Endodermal cell (in vitro differentiated cells): ENCODE measurements around the gene TMEM87A. TPM values are rescaled to one million over a fixed set of nuclear protein-coding genes. Genes with fewer than 3 reads are reported as not detected.

Experiments used
- DNase-seq: peaks from one replicate; pipeline ENCODE4 v3.0.0-alpha.2; 2017
- H3K27ac ChIP-seq: 2 replicates; pipeline ENCODE4 v1.5.1; 2013; ENCODE audit warnings: mild to moderate bottlenecking, low read depth, low read length, moderate library complexity
- H3K27me3 ChIP-seq: 2 replicates; pipeline ENCODE4 v1.6.1; 2013; ENCODE audit warnings: mild to moderate bottlenecking, low read length, moderate library complexity; ENCODE audit not compliant: insufficient read depth, control insufficient read depth, poor library complexity, severe bottlenecking
- H3K36me3 ChIP-seq: 2 replicates; pipeline ENCODE4 v1.7.0; 2013; ENCODE audit warnings: mild to moderate bottlenecking, low read length, moderate library complexity; ENCODE audit not compliant: control insufficient read depth, insufficient read depth
- H3K4me1 ChIP-seq: one replicate; pipeline ENCODE4 v1.7.0; 2013; ENCODE audit warnings: low read length; ENCODE audit not compliant: control insufficient read depth, insufficient read depth
- H3K4me3 ChIP-seq: 2 replicates; pipeline ENCODE4 v1.5.1; 2013; ENCODE audit warnings: mild to moderate bottlenecking, low read length, moderate library complexity
- H3K9ac ChIP-seq: 2 replicates; pipeline ENCODE4 v1.6.1; 2013; ENCODE audit warnings: mild to moderate bottlenecking, low read length, moderate library complexity; ENCODE audit not compliant: poor library complexity, severe bottlenecking; ENCODE audit errors: extremely low read depth
- H3K9me3 ChIP-seq: 2 replicates; pipeline ENCODE4 v1.6.1; 2013; ENCODE audit warnings: mild to moderate bottlenecking, low read length, moderate library complexity; ENCODE audit not compliant: control insufficient read depth
- H3K27ac Mint-ChIP-seq: 2 replicates; pipeline ENCODE4 v1.8.0; 2020; ENCODE audit warnings: mixed read lengths
- H3K27me3 Mint-ChIP-seq: 2 replicates; pipeline ENCODE4 v1.8.0; 2021; ENCODE audit warnings: mild to moderate bottlenecking, mixed read lengths; ENCODE audit not compliant: insufficient read depth
- H3K36me3 Mint-ChIP-seq: 2 replicates; pipeline ENCODE4 v1.8.0; 2020; ENCODE audit warnings: low read depth, mixed read lengths
- H3K4me1 Mint-ChIP-seq: 2 replicates; pipeline ENCODE4 v1.8.0; 2020; ENCODE audit warnings: mixed read lengths
- H3K4me3 Mint-ChIP-seq: 2 replicates; pipeline ENCODE4 v1.8.0; 2020; ENCODE audit warnings: mild to moderate bottlenecking, moderate library complexity, mixed read lengths
- H3K9me3 Mint-ChIP-seq: 2 replicates; pipeline ENCODE4 v1.8.0; 2020; ENCODE audit warnings: mild to moderate bottlenecking, mixed read lengths
- WGBS, 2 experiments: methylation state at CpG; one replicate each; pipeline versions ENCODE4 v1.1.5 to v1.1.7; 2013; ENCODE audit warnings: missing lambda C conversion rate in 2 of 2, mixed read lengths in 1 of 2; ENCODE audit not compliant: insufficient coverage in 1 of 2, insufficient read length in 1 of 2; 5-methylcytosine and 5-hydroxymethylcytosine counted together
- total RNA-seq, 2 donors: library from RNA; stranded (reverse); fragmentation: NEBNext Ultra II Directional in 1 of 2; extraction: Animal tissue kit (Norgen Biotek cat#: 25700) in 1 of 2; gene quantifications; 2 replicates in 1 of 2; 3 replicates in 1 of 2; pipeline ENCODE4 v1.2.1, GENCODE V29; 2021
- TF ChIP-seq, protein P1 (sequence below): fragments of 200-600 bp; sonication (generic); conservative IDR thresholded peaks from 2 replicates; pipeline ENCODE4 v1.5.0; 2021; ENCODE audit warnings: antibody characterized with exemption, mild to moderate bottlenecking

TMEM87A gene
- total RNA-seq, 2 donors from 2014 or later = 33.7 to 37.4 TPM

DNA sequence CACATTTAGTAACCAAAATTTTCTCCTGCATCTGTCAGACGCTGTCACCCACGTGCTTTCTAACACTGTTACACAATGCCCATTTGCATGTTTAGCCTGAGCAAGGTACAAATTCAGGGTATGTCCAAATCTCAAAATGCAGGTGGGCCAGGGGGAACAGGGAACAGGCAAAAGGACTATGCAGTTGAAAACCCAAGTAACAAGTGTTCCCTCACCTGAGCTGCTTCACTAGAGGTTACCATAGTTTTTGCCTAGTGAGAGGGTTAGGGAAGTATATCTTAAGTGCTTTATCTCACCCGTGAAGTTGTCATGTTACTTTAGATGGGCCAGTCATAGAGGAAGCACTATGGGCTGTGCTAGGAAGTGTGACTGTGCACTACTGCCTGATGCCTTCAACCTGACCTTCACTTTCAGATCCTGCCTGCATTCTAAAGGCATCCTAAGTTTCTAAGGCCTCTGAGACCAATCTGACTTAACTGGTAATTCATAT lies 6.0 kb upstream of the TMEM87A start:
- Mint-ChIP-seq H3K27ac (no peak overlapping the region), H3K27me3 (no peaks in the 10 kb centered on the region), H3K4me3 (no peak overlapping the region), H3K9me3 (no peaks in the 10 kb centered on the region), H3K4me1 (peaks cover 11% of the 10 kb centered on the region), H3K36me3 (peaks cover 5% of the 10 kb centered on the region)
- Histone ChIP-seq H3K27ac (no peak overlapping the region), H3K27me3 (no peaks in the 10 kb centered on the region), H3K36me3 (no peaks in the 10 kb centered on the region), H3K9ac (no peak overlapping the region), H3K4me3 (no peak overlapping the region), H3K4me1 (no peaks in the 10 kb centered on the region), H3K9me3 (no peaks in the 10 kb centered on the region)
- no peak for DNase-seq
- 68 to 83% methylated on average over 3 of the region's 3 CpGs for WGBS, 2 experiments
- TF ChIP-seq, protein P1, sequence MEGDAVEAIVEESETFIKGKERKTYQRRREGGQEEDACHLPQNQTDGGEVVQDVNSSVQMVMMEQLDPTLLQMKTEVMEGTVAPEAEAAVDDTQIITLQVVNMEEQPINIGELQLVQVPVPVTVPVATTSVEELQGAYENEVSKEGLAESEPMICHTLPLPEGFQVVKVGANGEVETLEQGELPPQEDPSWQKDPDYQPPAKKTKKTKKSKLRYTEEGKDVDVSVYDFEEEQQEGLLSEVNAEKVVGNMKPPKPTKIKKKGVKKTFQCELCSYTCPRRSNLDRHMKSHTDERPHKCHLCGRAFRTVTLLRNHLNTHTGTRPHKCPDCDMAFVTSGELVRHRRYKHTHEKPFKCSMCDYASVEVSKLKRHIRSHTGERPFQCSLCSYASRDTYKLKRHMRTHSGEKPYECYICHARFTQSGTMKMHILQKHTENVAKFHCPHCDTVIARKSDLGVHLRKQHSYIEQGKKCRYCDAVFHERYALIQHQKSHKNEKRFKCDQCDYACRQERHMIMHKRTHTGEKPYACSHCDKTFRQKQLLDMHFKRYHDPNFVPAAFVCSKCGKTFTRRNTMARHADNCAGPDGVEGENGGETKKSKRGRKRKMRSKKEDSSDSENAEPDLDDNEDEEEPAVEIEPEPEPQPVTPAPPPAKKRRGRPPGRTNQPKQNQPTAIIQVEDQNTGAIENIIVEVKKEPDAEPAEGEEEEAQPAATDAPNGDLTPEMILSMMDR = no peak

DNA sequence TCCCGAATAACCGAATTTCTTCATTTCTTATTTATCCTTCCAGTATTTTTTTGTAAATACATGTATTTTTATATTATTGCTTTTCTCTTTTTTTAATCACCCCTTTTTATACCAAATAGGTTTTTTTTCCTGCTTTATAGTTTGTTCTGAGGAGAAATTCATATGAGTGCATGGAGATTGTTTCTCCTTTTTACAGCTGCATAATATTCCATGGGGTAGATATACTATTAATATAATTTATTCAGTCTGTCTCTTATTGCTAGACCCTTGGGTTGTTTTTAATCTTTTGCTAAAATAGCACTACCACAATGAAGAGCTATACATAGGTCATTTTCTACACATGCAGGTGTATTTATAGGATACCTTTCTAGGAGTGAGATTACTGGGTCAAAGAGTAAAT lies 3.5 kb upstream of the TMEM87A start:
- peaks cover 6% of the 10 kb centered on the region for H3K36me3 Mint-ChIP-seq
- Histone ChIP-seq H3K4me3 (no peak overlapping the region), H3K4me1 (no peaks in the 10 kb centered on the region), H3K9ac (no peak overlapping the region), H3K27me3 (no peaks in the 10 kb centered on the region), H3K27ac (no peak overlapping the region), H3K36me3 (no peaks in the 10 kb centered on the region), H3K9me3 (no peaks in the 10 kb centered on the region)
- no peaks in the 10 kb centered on the region for H3K9me3 Mint-ChIP-seq
- H3K27ac Mint-ChIP-seq = no peak overlapping the region
- no peak overlapping the region for H3K4me3 Mint-ChIP-seq
- DNase-seq = no peak
- H3K4me1 Mint-ChIP-seq = peaks cover 19% of the 10 kb centered on the region
- no peaks in the 10 kb centered on the region for H3K27me3 Mint-ChIP-seq
- TF ChIP-seq, protein P1 = no peak
- 100% methylated on average over 2 of the region's 2 CpGs; no CpG with 5 or more reads in 1 of the 2 experiments for WGBS, 2 experiments

DNA sequence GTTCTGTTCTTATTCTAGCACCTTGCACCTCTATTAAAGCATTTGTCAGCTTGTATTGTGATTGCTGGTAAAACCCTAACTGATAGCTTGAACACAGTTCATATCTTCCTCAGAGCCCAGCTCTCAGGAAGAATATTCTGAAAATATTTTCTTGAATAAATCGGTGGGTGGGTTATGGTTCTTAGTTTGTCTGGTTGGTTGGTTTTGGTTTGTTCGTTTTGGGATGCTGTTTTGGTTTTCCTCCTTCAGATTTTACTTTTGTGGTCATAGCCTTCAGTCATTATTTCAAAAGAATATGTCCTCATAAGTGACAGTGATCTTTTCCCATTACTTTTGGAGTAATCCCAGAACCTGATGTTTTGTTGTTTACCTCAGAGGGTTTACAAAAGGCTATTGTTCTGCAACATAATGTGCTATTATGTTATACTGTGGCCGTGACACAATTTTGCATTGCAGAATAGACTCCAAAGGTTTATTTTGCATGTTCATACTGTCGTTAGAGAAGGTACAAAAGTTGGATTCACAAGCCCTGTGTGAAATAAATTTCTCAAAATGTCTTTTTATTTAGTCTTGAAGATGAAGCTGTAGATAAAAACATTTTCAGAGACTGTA lies 2.7 kb upstream of the TMEM87A start:
- H3K36me3 ChIP-seq = peaks cover 7% of the 10 kb centered on the region
- no peak overlapping the region for H3K27ac Mint-ChIP-seq
- no peak overlapping the region for H3K27ac ChIP-seq
- no peaks in the 10 kb centered on the region for H3K27me3 Mint-ChIP-seq
- no peaks in the 10 kb centered on the region for H3K27me3 ChIP-seq
- peaks cover 23% of the 10 kb centered on the region for H3K4me1 Mint-ChIP-seq
- no peak overlapping the region for H3K4me3 Mint-ChIP-seq
- no peaks in the 10 kb centered on the region for H3K9me3 Mint-ChIP-seq
- no peak for DNase-seq
- H3K9me3 ChIP-seq = no peaks in the 10 kb centered on the region
- H3K4me1 ChIP-seq = no peaks in the 10 kb centered on the region
- TF ChIP-seq, protein P1 = no peak
- H3K9ac ChIP-seq = no peak overlapping the region
- peaks cover 11% of the 10 kb centered on the region for H3K36me3 Mint-ChIP-seq
- WGBS, 2 experiments = 59 to 72% methylated on average over 2 to 4 of the region's 4 CpGs
- H3K4me3 ChIP-seq = peak overlapping the region; percentile 14
